ENCODE results near the gene MAN1C1. TPM values are rescaled to one million over a fixed set of nuclear protein-coding genes. Genes with fewer than 3 reads are reported as not detected.

MAN1C1 gene
- total and polyA plus RNA-seq, 2 donors (not counting 3 experiments of a cell fraction or from before 2014, with no cell fraction given), result 1.5 to 4.0 TPM

DNA sequence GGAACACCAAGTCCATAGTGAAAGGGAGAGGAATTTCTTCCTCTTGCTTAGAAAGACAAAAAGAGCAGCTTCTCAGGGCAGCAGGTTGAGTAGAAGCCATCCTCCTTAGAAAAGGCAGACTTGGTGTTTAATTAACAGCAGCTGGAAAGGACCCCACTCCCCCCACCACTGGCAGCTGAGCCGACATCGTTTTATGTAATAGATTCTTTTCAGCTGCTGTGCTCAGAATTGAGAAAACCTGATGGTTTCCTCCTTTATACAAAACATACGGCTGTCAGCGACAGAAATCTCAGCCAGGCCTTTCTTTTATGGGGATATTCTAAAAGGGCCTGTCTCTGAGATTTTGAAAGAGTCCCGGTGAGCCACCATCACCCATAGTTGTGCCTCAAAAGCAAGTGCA, 49.9 kb downstream of the MAN1C1 start:
- H3K36me3 ChIP-seq (ENCODE audit: control insufficient read depth in 2 of 2, extremely low read depth in 1 of 2, insufficient read depth in 2 of 2, low read length in 2 of 2), result no peaks in the 10 kb centered on the region
- no peak for DNase-seq (ENCODE audit: low read depth, low spot score)
- H3K4me3 ChIP-seq (replicated peaks in 1 of 3; ENCODE audit: insufficient read depth in 1 of 3, low read depth in 1 of 3, low read length in 3 of 3), result no peak overlapping the region
- peaks cover 7 to 10% of the 10 kb centered on the region in 2 experiments for H3K27me3 ChIP-seq (ENCODE audit: control insufficient read depth in 2 of 2, insufficient read depth in 2 of 2, low read length in 2 of 2)
- no peak for FAIRE-seq
- H3K9me3 ChIP-seq (replicated peaks; ENCODE audit: control insufficient read depth, insufficient read depth, low read length), result no peaks in the 10 kb centered on the region
- no peaks in the 10 kb centered on the region for H3K9me1 ChIP-seq (replicated peaks; ENCODE audit: control insufficient read depth, extremely low read depth, insufficient read depth, low read length)
- H2AFZ ChIP-seq (ENCODE audit: low read depth, low read length), result no peak overlapping the region
- H3K79me2 ChIP-seq (ENCODE audit: control insufficient read depth, insufficient read depth, low read length), result no peaks in the 10 kb centered on the region
- no peak overlapping the region for H3K9ac ChIP-seq (replicated peaks; ENCODE audit: extremely low read depth, insufficient read depth, low read length)
- CTCF ChIA-PET, result interaction anchor here (0.9 to 1.8 kb wide), 5 partner anchors 10 to 94 kb away, joined by 3 to 5 read pairs (median 3); no protein-coding TSS in a partner anchor
- no peak overlapping the region for H3K4me2 ChIP-seq (ENCODE audit: insufficient read depth, low read length)
- H3K4me1 ChIP-seq (ENCODE audit: control insufficient read depth, extremely low read depth, insufficient read depth, low read length), result no peaks in the 10 kb centered on the region
- intact Hi-C loops (cut with micrococcal nuclease) (no loop called here), dilution Hi-C loops (cut with MboI; ENCODE audit: extremely low pct_ligation_motif_present, low sequenced_read_pairs) (no loop called here)
- no TSS peak for BruUV-seq (replicated peaks)
- no peak for TF ChIP-seq POLR2A (IDR thresholded peaks at IDR 0.05; ENCODE audit: low read depth, low read length)
- POLR2A ChIA-PET, result no interaction called here
- no peaks in the 10 kb centered on the region for H4K20me1 ChIP-seq (replicated peaks; ENCODE audit: control insufficient read depth, extremely low read depth, insufficient read depth, low read length)
- H3K27ac ChIP-seq (ENCODE audit: insufficient read depth, low read depth, low read length), result no peak overlapping the region

DNA sequence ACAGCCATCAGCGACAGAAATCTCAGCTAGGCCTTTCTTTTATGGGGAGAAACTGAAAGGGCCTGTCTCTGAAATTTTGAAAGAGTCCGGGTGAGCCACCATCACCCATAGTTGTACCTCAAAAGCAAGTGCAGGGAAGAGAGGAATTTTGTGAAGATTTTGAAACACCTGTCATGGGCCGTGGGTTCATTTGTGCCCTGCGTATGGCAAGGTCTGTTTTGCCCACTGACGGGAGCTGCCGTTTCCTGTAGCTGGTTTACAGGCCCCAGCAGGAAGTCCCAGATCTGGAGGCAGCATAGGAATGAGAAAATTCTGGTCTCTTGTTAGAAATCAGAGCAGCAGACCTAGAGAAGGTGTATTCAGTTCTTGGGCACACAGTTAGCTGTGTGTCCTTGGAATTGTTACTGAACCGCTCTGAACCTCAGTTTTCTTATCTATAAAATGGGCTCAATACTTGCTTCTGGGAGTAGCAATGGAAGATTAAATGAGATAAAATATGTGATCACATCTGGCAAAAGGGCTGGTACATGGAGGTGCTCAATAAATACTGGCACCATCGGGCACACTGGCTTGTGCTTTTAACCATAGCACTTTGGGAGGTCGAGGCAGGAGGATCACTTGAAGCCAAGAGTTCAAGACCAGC, 52.5 kb downstream of the MAN1C1 start:
- H3K4me3 ChIP-seq (replicated peaks in 1 of 3; ENCODE audit: insufficient read depth in 1 of 3, low read depth in 1 of 3, low read length in 3 of 3), result no peak overlapping the region
- no TSS peak for BruUV-seq (replicated peaks)

More for the DNA sequence above, 52.5 kb downstream of the MAN1C1 start:
- Histone ChIP-seq H3K9me1 (replicated peaks; ENCODE audit: control insufficient read depth, extremely low read depth, insufficient read depth, low read length) (no peaks in the 10 kb centered on the region), H2AFZ (ENCODE audit: low read depth, low read length) (no peak overlapping the region), H3K9ac (replicated peaks; ENCODE audit: extremely low read depth, insufficient read depth, low read length) (no peak overlapping the region), H3K27me3 (ENCODE audit: control insufficient read depth in 2 of 2, insufficient read depth in 2 of 2, low read length in 2 of 2) (peaks cover 9 to 10% of the 10 kb centered on the region in 2 experiments), H4K20me1 (replicated peaks; ENCODE audit: control insufficient read depth, extremely low read depth, insufficient read depth, low read length) (no peaks in the 10 kb centered on the region), H3K36me3 (ENCODE audit: control insufficient read depth in 2 of 2, extremely low read depth in 1 of 2, insufficient read depth in 2 of 2, low read length in 2 of 2) (no peaks in the 10 kb centered on the region), H3K9me3 (replicated peaks; ENCODE audit: control insufficient read depth, insufficient read depth, low read length) (no peaks in the 10 kb centered on the region), H3K4me2 (ENCODE audit: insufficient read depth, low read length) (no peak overlapping the region), H3K4me1 (ENCODE audit: control insufficient read depth, extremely low read depth, insufficient read depth, low read length) (no peaks in the 10 kb centered on the region), H3K27ac (ENCODE audit: insufficient read depth, low read depth, low read length) (no peak overlapping the region), H3K79me2 (ENCODE audit: control insufficient read depth, insufficient read depth, low read length) (no peaks in the 10 kb centered on the region)
- DNase-seq (ENCODE audit: low read depth, low spot score) (no peak), FAIRE-seq (no peak)
- ChIA-PET POLR2A (no interaction called here), CTCF (no interaction called here)
- TF ChIP-seq POLR2A (IDR thresholded peaks at IDR 0.05; ENCODE audit: low read depth, low read length) (no peak), FOS (IDR thresholded peaks at IDR 0.05; ENCODE audit: borderline replicate concordance, insufficient read depth, low read length) (no peak), GATA2 (IDR thresholded peaks at IDR 0.05; ENCODE audit: insufficient read depth, insufficient read length, low read depth, low read length) (no peak), JUN (IDR thresholded peaks at IDR 0.05; ENCODE audit: borderline replicate concordance, insufficient read depth, insufficient read length, low read depth) (no peak), MYC (IDR thresholded peaks at IDR 0.05; ENCODE audit: low read depth, low read length) (no peak), EZH2 (IDR thresholded peaks at IDR 0.05; ENCODE audit: borderline replicate concordance, low read depth, low read length, severe bottlenecking) (no peak), POLR2AphosphoS5 (IDR thresholded peaks at IDR 0.05; ENCODE audit: insufficient read depth, low read depth, low read length) (no peak)
- TF ChIP-seq, protein P1, sequence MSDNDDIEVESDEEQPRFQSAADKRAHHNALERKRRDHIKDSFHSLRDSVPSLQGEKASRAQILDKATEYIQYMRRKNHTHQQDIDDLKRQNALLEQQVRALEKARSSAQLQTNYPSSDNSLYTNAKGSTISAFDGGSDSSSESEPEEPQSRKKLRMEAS (IDR thresholded peaks at IDR 0.05; ENCODE audit: insufficient read depth, insufficient read length), result no peak
- TF ChIP-seq, protein P2, sequence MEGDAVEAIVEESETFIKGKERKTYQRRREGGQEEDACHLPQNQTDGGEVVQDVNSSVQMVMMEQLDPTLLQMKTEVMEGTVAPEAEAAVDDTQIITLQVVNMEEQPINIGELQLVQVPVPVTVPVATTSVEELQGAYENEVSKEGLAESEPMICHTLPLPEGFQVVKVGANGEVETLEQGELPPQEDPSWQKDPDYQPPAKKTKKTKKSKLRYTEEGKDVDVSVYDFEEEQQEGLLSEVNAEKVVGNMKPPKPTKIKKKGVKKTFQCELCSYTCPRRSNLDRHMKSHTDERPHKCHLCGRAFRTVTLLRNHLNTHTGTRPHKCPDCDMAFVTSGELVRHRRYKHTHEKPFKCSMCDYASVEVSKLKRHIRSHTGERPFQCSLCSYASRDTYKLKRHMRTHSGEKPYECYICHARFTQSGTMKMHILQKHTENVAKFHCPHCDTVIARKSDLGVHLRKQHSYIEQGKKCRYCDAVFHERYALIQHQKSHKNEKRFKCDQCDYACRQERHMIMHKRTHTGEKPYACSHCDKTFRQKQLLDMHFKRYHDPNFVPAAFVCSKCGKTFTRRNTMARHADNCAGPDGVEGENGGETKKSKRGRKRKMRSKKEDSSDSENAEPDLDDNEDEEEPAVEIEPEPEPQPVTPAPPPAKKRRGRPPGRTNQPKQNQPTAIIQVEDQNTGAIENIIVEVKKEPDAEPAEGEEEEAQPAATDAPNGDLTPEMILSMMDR (IDR thresholded peaks at IDR 0.05; ENCODE audit: extremely low read depth in 1 of 2, insufficient read depth in 1 of 2, low read depth in 1 of 2, low read length in 2 of 2), result no peak
- intact Hi-C loops (cut with micrococcal nuclease) (no loop called here), dilution Hi-C loops (cut with MboI; ENCODE audit: extremely low pct_ligation_motif_present, low sequenced_read_pairs) (no loop called here)

Measured in endothelial cell of umbilical vein (primary cell).